Type B pancreatic cell (in vitro differentiated cells): ENCODE measurements around the gene DHX57. TPM values are rescaled to one million over a fixed set of nuclear protein-coding genes. Genes with fewer than 3 reads are reported as not detected.

Experiments used
- DNase-seq: peaks from one replicate; pipeline ENCODE4 v3.0.0; 2021; ENCODE audit warnings: mixed read lengths; ENCODE audit not compliant: unreplicated experiment; ENCODE audit errors: extremely low spot score
- H3K27ac Mint-ChIP-seq: 2 replicates; pipeline ENCODE4 v1.8.0; 2021; ENCODE audit warnings: mild to moderate bottlenecking, mixed read lengths
- H3K27me3 Mint-ChIP-seq: 2 replicates; pipeline ENCODE4 v1.8.0; 2021; ENCODE audit warnings: mixed read lengths
- H3K36me3 Mint-ChIP-seq: 2 replicates; pipeline ENCODE4 v1.8.0; 2021; ENCODE audit warnings: mixed read lengths
- H3K4me1 Mint-ChIP-seq: one replicate; pipeline ENCODE4 v1.8.0; 2021; ENCODE audit warnings: mixed read lengths; ENCODE audit not compliant: unreplicated experiment
- H3K4me3 Mint-ChIP-seq: 2 replicates; pipeline ENCODE4 v1.8.0; 2021; ENCODE audit warnings: mild to moderate bottlenecking, mixed read lengths
- H3K9me3 Mint-ChIP-seq: 2 replicates; pipeline ENCODE4 v1.8.0; 2021; ENCODE audit warnings: mixed read lengths
- total RNA-seq: library from RNA; stranded (reverse); gene quantifications from 2 replicates; pipeline ENCODE4 v1.2.1, GENCODE V29; 2021; ENCODE audit warnings: low replicate concordance
- TF ChIP-seq, protein P1 (sequence below): fragments of 200-600 bp; sonication (generic); conservative IDR thresholded peaks from 2 replicates; pipeline ENCODE4 v1.5.0; 2021; ENCODE audit warnings: antibody characterized with exemption, mild to moderate bottlenecking

DHX57 gene
- total RNA-seq, 1 donor from 2014 or later = 28.1 TPM

DNA sequence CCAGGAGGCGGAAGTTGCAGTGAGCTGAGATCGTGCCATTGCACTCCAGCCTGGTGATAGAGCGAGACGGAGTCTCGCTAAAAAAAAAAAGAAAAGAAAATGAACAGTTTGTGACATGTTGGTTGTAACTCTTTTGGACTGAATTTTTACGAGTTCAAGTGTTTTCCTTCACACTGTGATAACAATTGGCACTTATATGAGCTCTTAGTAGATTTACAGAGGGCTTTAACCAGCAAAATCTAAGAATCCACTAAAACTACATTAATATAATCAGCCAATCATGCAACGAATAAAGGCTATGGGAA lies 99.9 kb downstream of the DHX57 start:
- Mint-ChIP-seq H3K27me3 (peaks cover 21% of the 10 kb centered on the region), H3K4me3 (peak overlapping the region; percentile 82), H3K27ac (no peak overlapping the region), H3K4me1 (peaks cover 4% of the 10 kb centered on the region), H3K36me3 (no peaks in the 10 kb centered on the region), H3K9me3 (peaks cover under 1% of the 10 kb centered on the region)
- TF ChIP-seq, protein P1, sequence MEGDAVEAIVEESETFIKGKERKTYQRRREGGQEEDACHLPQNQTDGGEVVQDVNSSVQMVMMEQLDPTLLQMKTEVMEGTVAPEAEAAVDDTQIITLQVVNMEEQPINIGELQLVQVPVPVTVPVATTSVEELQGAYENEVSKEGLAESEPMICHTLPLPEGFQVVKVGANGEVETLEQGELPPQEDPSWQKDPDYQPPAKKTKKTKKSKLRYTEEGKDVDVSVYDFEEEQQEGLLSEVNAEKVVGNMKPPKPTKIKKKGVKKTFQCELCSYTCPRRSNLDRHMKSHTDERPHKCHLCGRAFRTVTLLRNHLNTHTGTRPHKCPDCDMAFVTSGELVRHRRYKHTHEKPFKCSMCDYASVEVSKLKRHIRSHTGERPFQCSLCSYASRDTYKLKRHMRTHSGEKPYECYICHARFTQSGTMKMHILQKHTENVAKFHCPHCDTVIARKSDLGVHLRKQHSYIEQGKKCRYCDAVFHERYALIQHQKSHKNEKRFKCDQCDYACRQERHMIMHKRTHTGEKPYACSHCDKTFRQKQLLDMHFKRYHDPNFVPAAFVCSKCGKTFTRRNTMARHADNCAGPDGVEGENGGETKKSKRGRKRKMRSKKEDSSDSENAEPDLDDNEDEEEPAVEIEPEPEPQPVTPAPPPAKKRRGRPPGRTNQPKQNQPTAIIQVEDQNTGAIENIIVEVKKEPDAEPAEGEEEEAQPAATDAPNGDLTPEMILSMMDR = no peak
- no peak for DNase-seq

DNA sequence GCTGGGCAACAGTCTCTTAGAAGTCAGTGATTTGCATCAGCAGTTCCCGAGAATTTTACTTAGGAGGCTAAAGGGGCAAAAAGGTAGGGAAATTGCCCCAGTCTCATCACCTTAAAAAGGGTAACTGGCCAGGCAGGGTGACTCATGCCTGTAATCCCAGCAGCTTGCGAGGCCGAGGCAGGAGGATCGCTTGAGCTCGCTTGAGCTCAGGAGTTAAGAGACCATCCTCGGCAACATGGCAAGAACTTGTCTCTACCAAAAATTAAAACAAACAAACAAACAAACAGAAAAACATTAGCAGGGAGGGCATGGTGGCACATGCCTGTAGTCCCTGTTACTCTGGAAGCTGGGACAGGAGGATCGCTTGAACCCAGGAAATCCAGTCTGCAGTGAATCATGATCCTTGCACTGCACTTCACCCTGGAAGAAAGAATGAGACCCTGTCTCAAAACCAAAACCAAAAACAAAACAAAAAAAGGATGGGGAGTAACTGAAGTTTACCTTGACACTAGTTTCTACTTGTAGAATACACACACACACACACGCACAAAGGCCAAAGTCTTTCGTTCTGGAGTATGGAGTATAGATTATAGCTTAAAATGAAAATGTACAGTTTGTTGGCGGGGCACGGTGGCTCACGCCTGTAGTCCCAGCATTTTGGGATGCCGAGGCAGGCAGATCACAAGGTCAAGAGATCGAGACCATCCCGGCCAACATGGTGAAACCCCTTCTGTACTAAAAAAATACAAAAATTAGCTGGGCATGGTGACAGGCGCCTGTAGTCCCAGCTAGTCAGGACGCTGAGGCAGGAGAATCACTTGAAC lies 100.4 kb downstream of the DHX57 start:
- Mint-ChIP-seq H3K36me3 (no peaks in the 10 kb centered on the region), H3K27me3 (peaks cover 21% of the 10 kb centered on the region), H3K27ac (no peak overlapping the region), H3K9me3 (peaks cover 3% of the 10 kb centered on the region), H3K4me3 (peak overlapping the region; percentile 48), H3K4me1 (peaks cover 4% of the 10 kb centered on the region)
- TF ChIP-seq, protein P1 = no peak
- no peak for DNase-seq

DNA sequence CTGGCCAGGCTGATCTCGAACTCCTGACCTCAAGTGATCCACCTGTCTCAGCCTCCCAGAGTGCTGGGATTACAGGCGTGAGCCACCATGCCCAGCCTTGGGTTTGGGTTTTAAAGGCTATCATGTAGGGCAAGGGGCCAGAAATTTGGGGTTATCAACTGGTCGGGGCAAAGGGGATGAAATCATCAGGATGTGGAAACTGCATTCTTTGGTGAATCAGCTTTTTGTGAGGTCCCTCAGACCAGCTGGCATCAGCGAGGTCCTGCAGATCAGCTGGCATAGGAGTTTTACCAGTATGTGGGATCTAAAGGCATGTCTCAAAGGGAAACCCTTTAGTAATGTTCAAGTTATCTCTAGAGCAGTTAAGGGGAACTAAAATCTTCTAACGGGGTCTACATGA lies 104.1 kb downstream of the DHX57 start:
- Mint-ChIP-seq H3K27ac (no peak overlapping the region), H3K27me3 (peaks cover 21% of the 10 kb centered on the region), H3K36me3 (no peaks in the 10 kb centered on the region), H3K4me3 (no peak overlapping the region), H3K9me3 (peaks cover 3% of the 10 kb centered on the region), H3K4me1 (no peaks in the 10 kb centered on the region)
- TF ChIP-seq, protein P1 = no peak
- no peak for DNase-seq

DNA sequence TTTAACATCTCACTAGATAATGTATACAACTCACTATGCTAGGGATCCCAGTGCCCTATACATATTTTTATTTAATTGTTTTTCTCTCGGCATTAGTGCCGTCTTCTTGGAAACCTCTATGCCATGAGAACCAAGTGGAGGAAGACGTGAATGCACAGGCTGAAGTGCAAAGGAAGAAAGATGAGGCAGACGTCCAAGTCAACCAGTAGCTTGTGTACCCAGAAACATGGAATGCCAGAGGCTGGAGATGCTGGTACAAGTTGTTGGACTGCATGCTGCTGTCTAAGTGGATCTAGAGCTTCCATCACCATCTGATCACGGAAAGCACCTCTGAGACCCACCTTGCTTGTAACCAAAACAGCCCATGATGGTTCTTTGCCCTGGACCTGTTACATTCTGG lies 110.2 kb downstream of the DHX57 start:
- Mint-ChIP-seq H3K27me3 (no peaks in the 10 kb centered on the region), H3K36me3 (no peaks in the 10 kb centered on the region), H3K4me3 (no peak overlapping the region), H3K4me1 (no peaks in the 10 kb centered on the region), H3K9me3 (no peaks in the 10 kb centered on the region), H3K27ac (no peak overlapping the region)
- TF ChIP-seq, protein P1 = no peak
- DNase-seq = no peak

DNA sequence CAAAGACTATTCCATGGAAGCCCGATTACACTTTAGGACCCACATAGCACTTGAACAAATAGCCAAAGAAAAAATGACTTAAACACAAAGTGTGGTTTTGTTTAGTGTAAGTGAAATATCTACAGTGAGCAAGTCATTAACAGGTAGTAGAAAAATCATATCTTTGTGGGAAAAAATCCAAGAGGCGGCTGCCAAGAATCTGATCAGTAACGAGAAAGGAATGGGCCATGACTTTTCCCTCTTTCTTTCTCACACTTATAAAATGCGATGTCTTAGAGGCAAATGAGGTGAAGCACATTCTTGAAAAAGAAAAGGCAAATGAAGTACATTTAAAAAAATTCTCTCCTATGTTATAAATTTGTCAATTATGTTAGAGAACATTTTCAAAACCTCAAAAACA lies 110.6 kb downstream of the DHX57 start:
- no peak for DNase-seq
- TF ChIP-seq, protein P1 = no peak
- H3K9me3 Mint-ChIP-seq = no peaks in the 10 kb centered on the region
- H3K4me1 Mint-ChIP-seq = no peaks in the 10 kb centered on the region
- H3K4me3 Mint-ChIP-seq = no peak overlapping the region
- no peak overlapping the region for H3K27ac Mint-ChIP-seq
- H3K36me3 Mint-ChIP-seq = no peaks in the 10 kb centered on the region
- H3K27me3 Mint-ChIP-seq = no peaks in the 10 kb centered on the region
